ENCODE measurements around the gene CACNB4. TPM values are rescaled to one million over a fixed set of nuclear protein-coding genes. Genes with fewer than 3 reads are reported as not detected.

Gene CACNB4
- total RNA-seq, 2 donors from 2014 or later = 0.93 to 0.95 TPM

- H3K27ac Mint-ChIP-seq = no peak overlapping the region
- no peaks in the 10 kb centered on the region for H3K27me3 ChIP-seq (ENCODE audit: control insufficient read depth, insufficient read depth, low read length, poor library complexity, severe bottlenecking)
- no peaks in the 10 kb centered on the region for H3K9me3 Mint-ChIP-seq
- TF ChIP-seq CTCF (conservative IDR thresholded peaks at IDR 0.05) = no peak
- WGBS, 2 experiments (ENCODE audit: insufficient coverage in 1 of 2, insufficient read length in 1 of 2) = no CpG with 5 or more reads among the region's 1 CpG
- H3K4me1 Mint-ChIP-seq = peaks cover 13% of the 10 kb centered on the region
- H3K9ac ChIP-seq (ENCODE audit: extremely low read depth, low read length, poor library complexity, severe bottlenecking) = no peak overlapping the region
- H3K4me1 ChIP-seq (ENCODE audit: control insufficient read depth, insufficient read depth, low read length) = peaks cover 3% of the 10 kb centered on the region
- no peaks in the 10 kb centered on the region for H3K27me3 Mint-ChIP-seq (ENCODE audit: insufficient read depth)
- peaks cover 23% of the 10 kb centered on the region for H3K36me3 ChIP-seq (ENCODE audit: control insufficient read depth, insufficient read depth, low read length)
- no peak overlapping the region for H3K4me3 ChIP-seq (ENCODE audit: low read length)
- no peaks in the 10 kb centered on the region for H3K9me3 ChIP-seq (ENCODE audit: control insufficient read depth, low read length)
- peaks cover 26% of the 10 kb centered on the region for H3K36me3 Mint-ChIP-seq (ENCODE audit: low read depth)
- DNase-seq = no peak
- H3K4me3 Mint-ChIP-seq = no peak overlapping the region
- no peak overlapping the region for H3K27ac ChIP-seq (ENCODE audit: low read depth, low read length)
These were observed 33.5 kb upstream of the CACNB4 start for GRCh38 chr2:152132306-152132705.

GRCh38 chr2:152127628-152128027 is 28.8 kb upstream of the CACNB4 start:
- Mint-ChIP-seq H3K36me3 (ENCODE audit: low read depth) (peaks cover 37% of the 10 kb centered on the region), H3K9me3 (no peaks in the 10 kb centered on the region), H3K4me1 (no peaks in the 10 kb centered on the region), H3K27me3 (ENCODE audit: insufficient read depth) (no peaks in the 10 kb centered on the region), H3K27ac (no peak overlapping the region), H3K4me3 (no peak overlapping the region)
- Histone ChIP-seq H3K4me1 (ENCODE audit: control insufficient read depth, insufficient read depth, low read length) (no peaks in the 10 kb centered on the region), H3K36me3 (ENCODE audit: control insufficient read depth, insufficient read depth, low read length) (peaks cover 34% of the 10 kb centered on the region), H3K9me3 (ENCODE audit: control insufficient read depth, low read length) (no peaks in the 10 kb centered on the region), H3K27me3 (ENCODE audit: control insufficient read depth, insufficient read depth, low read length, poor library complexity, severe bottlenecking) (no peaks in the 10 kb centered on the region), H3K9ac (ENCODE audit: extremely low read depth, low read length, poor library complexity, severe bottlenecking) (no peak overlapping the region), H3K4me3 (ENCODE audit: low read length) (no peak overlapping the region), H3K27ac (ENCODE audit: low read depth, low read length) (no peak overlapping the region)
- no peak for TF ChIP-seq CTCF (conservative IDR thresholded peaks at IDR 0.05)
- DNase-seq = no peak

- no peak overlapping the region for H3K9ac ChIP-seq (ENCODE audit: extremely low read depth, low read length, poor library complexity, severe bottlenecking)
- no peaks in the 10 kb centered on the region for H3K4me1 Mint-ChIP-seq
- 91 to 93% methylated on average over 1 to 4 of the region's 4 CpGs for WGBS, 2 experiments (ENCODE audit: insufficient coverage in 1 of 2, insufficient read length in 1 of 2)
- H3K9me3 ChIP-seq (ENCODE audit: control insufficient read depth, low read length) = no peaks in the 10 kb centered on the region
- H3K36me3 ChIP-seq (ENCODE audit: control insufficient read depth, insufficient read depth, low read length) = peaks cover 29% of the 10 kb centered on the region
- H3K36me3 Mint-ChIP-seq (ENCODE audit: low read depth) = peaks cover 33% of the 10 kb centered on the region
- H3K4me3 Mint-ChIP-seq = no peak overlapping the region
- H3K27me3 ChIP-seq (ENCODE audit: control insufficient read depth, insufficient read depth, low read length, poor library complexity, severe bottlenecking) = no peaks in the 10 kb centered on the region
- H3K27ac ChIP-seq (ENCODE audit: low read depth, low read length) = no peak overlapping the region
- no peaks in the 10 kb centered on the region for H3K4me1 ChIP-seq (ENCODE audit: control insufficient read depth, insufficient read depth, low read length)
- H3K27ac Mint-ChIP-seq = no peak overlapping the region
- H3K4me3 ChIP-seq (ENCODE audit: low read length) = no peak overlapping the region
- no peaks in the 10 kb centered on the region for H3K9me3 Mint-ChIP-seq
- no peak for DNase-seq
- TF ChIP-seq CTCF (conservative IDR thresholded peaks at IDR 0.05) = no peak
- H3K27me3 Mint-ChIP-seq (ENCODE audit: insufficient read depth) = no peaks in the 10 kb centered on the region
These were observed 27.8 kb upstream of the CACNB4 start for GRCh38 chr2:152126664-152127063.

Measured in endodermal cell (in vitro differentiated cells).